ENCODE data around the gene OGDH.
"Not testable (repeated sequence)": the region's sequence is repeated elsewhere in the genome, so short reads cannot be mapped to it uniquely, and the experiment has no call there.

The OGDH gene

GRCh38 chr7:44712012-44712411, 105.6 kb downstream of the OGDH start:
- H3K4me1 ChIP-seq (ENCODE audit: insufficient read depth, low read length): no peaks in the 10 kb centered on the region
- WGBS: 84% methylated on average over 5 of the region's 5 CpGs
- no peak overlapping the region for H3K4me3 ChIP-seq (ENCODE audit: low read length)
- no peak overlapping the region for H3K9ac ChIP-seq (ENCODE audit: low read depth, low read length)
- H3K27me3 ChIP-seq (ENCODE audit: insufficient read depth, low read length): no peaks in the 10 kb centered on the region
- H3K27ac ChIP-seq (ENCODE audit: low read depth, low read length): no peak overlapping the region
- H3K9me3 ChIP-seq (ENCODE audit: insufficient read depth, low read depth, low read length): no peaks in the 10 kb centered on the region
- H3K36me3 ChIP-seq (ENCODE audit: insufficient read depth, low read length): peaks cover 23% of the 10 kb centered on the region

GRCh38 chr7:44713141-44713540, 106.7 kb downstream of the OGDH start:
- peaks cover 12% of the 10 kb centered on the region for H3K36me3 ChIP-seq (ENCODE audit: insufficient read depth, low read length)
- no peak overlapping the region for H3K9ac ChIP-seq (ENCODE audit: low read depth, low read length)
- H3K4me1 ChIP-seq (ENCODE audit: insufficient read depth, low read length): no peaks in the 10 kb centered on the region
- no peaks in the 10 kb centered on the region for H3K27me3 ChIP-seq (ENCODE audit: insufficient read depth, low read length)
- 85% methylated on average over 2 of the region's 2 CpGs for WGBS
- H3K9me3 ChIP-seq (ENCODE audit: insufficient read depth, low read depth, low read length): no peaks in the 10 kb centered on the region
- no peak overlapping the region for H3K4me3 ChIP-seq (ENCODE audit: low read length)
- H3K27ac ChIP-seq (ENCODE audit: low read depth, low read length): no peak overlapping the region

GRCh38 chr7:44713680-44714335, 107.4 kb downstream of the OGDH start:
- WGBS: 87% methylated on average over 6 of the region's 7 CpGs
- H3K36me3 ChIP-seq (ENCODE audit: insufficient read depth, low read length): peaks cover 7% of the 10 kb centered on the region; the same call in 1 of the 2 replicates

GRCh38 chr7:44716205-44716604, 109.8 kb downstream of the OGDH start:
- peaks cover 14% of the 10 kb centered on the region; the same call in 1 of the 2 replicates for H3K9me3 ChIP-seq (ENCODE audit: insufficient read depth, low read depth, low read length)
- no peak overlapping the region for H3K4me3 ChIP-seq (ENCODE audit: low read length)
- no peak overlapping the region for H3K9ac ChIP-seq (ENCODE audit: low read depth, low read length)
- no peaks in the 10 kb centered on the region for H3K4me1 ChIP-seq (ENCODE audit: insufficient read depth, low read length)
- H3K36me3 ChIP-seq (ENCODE audit: insufficient read depth, low read length): no peaks in the 10 kb centered on the region
- 97% methylated on average over 3 of the region's 3 CpGs for WGBS
- no peaks in the 10 kb centered on the region for H3K27me3 ChIP-seq (ENCODE audit: insufficient read depth, low read length)
- no peak overlapping the region for H3K27ac ChIP-seq (ENCODE audit: low read depth, low read length)

More at GRCh38 chr7:44713680-44714335, 107.4 kb downstream of the OGDH start:
- Histone ChIP-seq H3K27ac (ENCODE audit: low read depth, low read length) (no peak overlapping the region), H3K4me3 (ENCODE audit: low read length) (no peak overlapping the region), H3K9me3 (ENCODE audit: insufficient read depth, low read depth, low read length) (no peaks in the 10 kb centered on the region), H3K27me3 (ENCODE audit: insufficient read depth, low read length) (no peaks in the 10 kb centered on the region), H3K4me1 (ENCODE audit: insufficient read depth, low read length) (no peaks in the 10 kb centered on the region), H3K9ac (ENCODE audit: low read depth, low read length) (no peak overlapping the region)

GRCh38 chr7:44720301-44720700, 113.9 kb downstream of the OGDH start:
- no peak overlapping the region for H3K27ac ChIP-seq (ENCODE audit: low read depth, low read length)
- no peak overlapping the region for H3K4me3 ChIP-seq (ENCODE audit: low read length)
- H3K4me1 ChIP-seq (ENCODE audit: insufficient read depth, low read length): no peaks in the 10 kb centered on the region
- peaks cover 16% of the 10 kb centered on the region; the same call in 1 of the 2 replicates for H3K9me3 ChIP-seq (ENCODE audit: insufficient read depth, low read depth, low read length)
- no peak overlapping the region for H3K9ac ChIP-seq (ENCODE audit: low read depth, low read length)
- WGBS: 94% methylated on average over 4 of the region's 4 CpGs
- no peaks in the 10 kb centered on the region for H3K36me3 ChIP-seq (ENCODE audit: insufficient read depth, low read length)
- H3K27me3 ChIP-seq (ENCODE audit: insufficient read depth, low read length): no peaks in the 10 kb centered on the region

GRCh38 chr7:44724276-44724675, 117.8 kb downstream of the OGDH start:
- H3K9me3 ChIP-seq (ENCODE audit: insufficient read depth, low read depth, low read length): peaks cover 16% of the 10 kb centered on the region; the same call in 1 of the 2 replicates
- no peaks in the 10 kb centered on the region for H3K27me3 ChIP-seq (ENCODE audit: insufficient read depth, low read length)
- 81% methylated on average over 4 of the region's 4 CpGs for WGBS

GRCh38 chr7:44726250-44726649, 119.8 kb downstream of the OGDH start:
- H3K9ac ChIP-seq (ENCODE audit: low read depth, low read length); H3K36me3 ChIP-seq (ENCODE audit: insufficient read depth, low read length); H3K27ac ChIP-seq (ENCODE audit: low read depth, low read length); H3K9me3 ChIP-seq (ENCODE audit: insufficient read depth, low read depth, low read length); H3K27me3 ChIP-seq (ENCODE audit: insufficient read depth, low read length); H3K4me1 ChIP-seq (ENCODE audit: insufficient read depth, low read length); H3K4me3 ChIP-seq (ENCODE audit: low read length): not testable (repeated sequence)
- 90% methylated on average over 7 of the region's 7 CpGs for WGBS

More at GRCh38 chr7:44724276-44724675, 117.8 kb downstream of the OGDH start:
- Histone ChIP-seq H3K9ac (ENCODE audit: low read depth, low read length) (no peak overlapping the region), H3K36me3 (ENCODE audit: insufficient read depth, low read length) (no peaks in the 10 kb centered on the region), H3K4me3 (ENCODE audit: low read length) (no peak overlapping the region), H3K4me1 (ENCODE audit: insufficient read depth, low read length) (no peaks in the 10 kb centered on the region), H3K27ac (ENCODE audit: low read depth, low read length) (no peak overlapping the region)

GRCh38 chr7:44727158-44727936, 120.9 kb downstream of the OGDH start:
- H3K27ac ChIP-seq (ENCODE audit: low read depth, low read length): no peak overlapping the region
- no peak overlapping the region for H3K9ac ChIP-seq (ENCODE audit: low read depth, low read length)
- no peaks in the 10 kb centered on the region for H3K27me3 ChIP-seq (ENCODE audit: insufficient read depth, low read length)
- no peaks in the 10 kb centered on the region for H3K4me1 ChIP-seq (ENCODE audit: insufficient read depth, low read length)
- no peaks in the 10 kb centered on the region for H3K9me3 ChIP-seq (ENCODE audit: insufficient read depth, low read depth, low read length)
- 87% methylated on average over 6 of the region's 6 CpGs for WGBS
- H3K4me3 ChIP-seq (ENCODE audit: low read length): no peak overlapping the region
- H3K36me3 ChIP-seq (ENCODE audit: insufficient read depth, low read length): no peaks in the 10 kb centered on the region

GRCh38 chr7:44727937-44728262, 121.5 kb downstream of the OGDH start:
- Histone ChIP-seq H3K4me1 (ENCODE audit: insufficient read depth, low read length) (no peaks in the 10 kb centered on the region), H3K27ac (ENCODE audit: low read depth, low read length) (no peak overlapping the region), H3K27me3 (ENCODE audit: insufficient read depth, low read length) (no peaks in the 10 kb centered on the region), H3K9ac (ENCODE audit: low read depth, low read length) (no peak overlapping the region), H3K36me3 (ENCODE audit: insufficient read depth, low read length) (no peaks in the 10 kb centered on the region), H3K9me3 (ENCODE audit: insufficient read depth, low read depth, low read length) (no peaks in the 10 kb centered on the region), H3K4me3 (ENCODE audit: low read length) (no peak overlapping the region)
- 86% methylated on average over 1 of the region's 1 CpG for WGBS

- no peak overlapping the region for H3K27ac ChIP-seq (ENCODE audit: low read depth, low read length)
- no peaks in the 10 kb centered on the region for H3K9me3 ChIP-seq (ENCODE audit: insufficient read depth, low read depth, low read length)
- no peaks in the 10 kb centered on the region for H3K36me3 ChIP-seq (ENCODE audit: insufficient read depth, low read length)
- H3K27me3 ChIP-seq (ENCODE audit: insufficient read depth, low read length): no peaks in the 10 kb centered on the region
- H3K4me3 ChIP-seq (ENCODE audit: low read length): no peak overlapping the region
- no peaks in the 10 kb centered on the region for H3K4me1 ChIP-seq (ENCODE audit: insufficient read depth, low read length)
- no peak overlapping the region for H3K9ac ChIP-seq (ENCODE audit: low read depth, low read length)
- 91% methylated on average over 12 of the region's 12 CpGs for WGBS
These were observed 123.6 kb downstream of the OGDH start for GRCh38 chr7:44729949-44730590.

- not testable (repeated sequence) for H3K27me3 ChIP-seq (ENCODE audit: insufficient read depth, low read length); H3K4me3 ChIP-seq (ENCODE audit: low read length); H3K36me3 ChIP-seq (ENCODE audit: insufficient read depth, low read length); H3K9ac ChIP-seq (ENCODE audit: low read depth, low read length); H3K4me1 ChIP-seq (ENCODE audit: insufficient read depth, low read length); H3K27ac ChIP-seq (ENCODE audit: low read depth, low read length); H3K9me3 ChIP-seq (ENCODE audit: insufficient read depth, low read depth, low read length)
- 93% methylated on average over 6 of the region's 6 CpGs for WGBS
These were observed 126.5 kb downstream of the OGDH start for GRCh38 chr7:44732971-44733370.
